Prostate gland (tissue), 2 donors: ENCODE results near the gene KCNJ11. TPM values are rescaled to one million over a fixed set of nuclear protein-coding genes. Genes with fewer than 3 reads are reported as not detected.

ENCODE experiments used
- DNase-seq: peaks from one replicate; pipeline ENCODE4 v3.0.0-alpha.2; 2019; ENCODE audit warnings: low spot score
- H3K27ac ChIP-seq, 2 donors: fragments of 200-600 bp; sonication (generic); 2 replicates each; pipeline ENCODE4 v1.5.1; 2017 to 2019
- H3K27me3 ChIP-seq: fragments of 200-600 bp; sonication (generic); replicated peaks from 2 replicates; pipeline ENCODE4 v1.5.1; 2019; ENCODE audit not compliant: insufficient read depth
- H3K36me3 ChIP-seq, 2 donors: fragments of 200-600 bp; sonication (generic); 1 replicate in 1 of 2; 2 replicates in 1 of 2; pipeline versions ENCODE4 v1.5.1 to v1.8.1; 2017 to 2019
- H3K4me1 ChIP-seq: fragments of 200-600 bp; sonication (generic); replicated peaks from 2 replicates; pipeline ENCODE4 v1.5.1; 2019
- H3K4me3 ChIP-seq, 2 donors: fragments of 200-600 bp; sonication (generic); 2 replicates each; pipeline ENCODE4 v1.5.1; 2017 to 2019
- H3K9me3 ChIP-seq: fragments of 200-600 bp; sonication (generic); 2 replicates; pipeline ENCODE4 v1.5.1; 2017
- POLR2A ChIP-seq: fragments of 450-650 bp; IDR thresholded peaks from one replicate; pipeline ENCODE4 v1.6.1; 2016; ENCODE audit warnings: antibody characterized with exemption, mild to moderate bottlenecking
- POLR2AphosphoS5 ChIP-seq: sonication (generic); formaldehyde crosslinking; IDR thresholded peaks from one replicate; pipeline ENCODE4 v1.6.1; 2017; ENCODE audit warnings: antibody characterized with exemption
- WGBS: methylation state at CpG from one replicate; pipeline ENCODE4 v1.1.5; 2018; 5-methylcytosine and 5-hydroxymethylcytosine counted together
- intact Hi-C: fragments of 100-400 bp; cut with DNase I; formaldehyde crosslinking; loops from one replicate; pipeline ENCODE4 v1.14.2; 2022
- total RNA-seq, 2 donors: library from RNA; depleted of rRNA; stranded (reverse); fragments of >200 nt; gene quantifications; one replicate each; pipeline ENCODE4 v1.1.0, GENCODE V29; 2016
- TF ChIP-seq, protein P1 (sequence below), 4 experiments: fragments of 200-600 bp in 2 of 4; fragments of 450-650 bp in 2 of 4; sonication (generic) in 2 of 4; IDR thresholded peaks; 1 replicate in 3 of 4; 2 replicates in 1 of 4; pipeline ENCODE4 v1.5.1; 2016 to 2019; ENCODE audit warnings: antibody characterized with exemption in 4 of 4, mild to moderate bottlenecking in 2 of 4, moderate library complexity in 2 of 4

KCNJ11 gene
- total RNA-seq, 2 donors from 2014 or later: 5.5 to 10.3 TPM

DNA sequence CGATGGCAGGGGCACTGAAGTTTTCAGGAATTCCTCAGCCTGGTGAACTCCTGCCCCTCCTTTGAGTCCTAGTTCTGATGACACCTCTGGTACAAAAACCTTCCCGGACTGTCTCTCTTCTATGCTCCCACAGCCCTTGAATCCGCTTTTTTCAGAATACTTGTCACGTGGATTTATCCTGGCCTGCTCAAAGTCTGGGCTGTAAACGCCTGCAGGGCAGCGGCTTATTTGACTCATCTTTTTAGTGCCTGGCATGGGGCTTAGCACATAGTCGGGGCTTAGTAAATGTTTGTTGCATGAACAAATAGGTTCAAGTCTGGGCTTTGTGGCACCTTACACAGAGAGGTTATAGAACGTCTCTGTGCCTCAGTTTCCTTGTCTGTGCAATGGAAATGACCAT, 13.4 kb upstream of the KCNJ11 start:
- H3K9me3 ChIP-seq: no peaks in the 10 kb centered on the region
- intact Hi-C loops: no loop called here
- no peak overlapping the region for H3K4me3 ChIP-seq
- H3K27me3 ChIP-seq: no peaks in the 10 kb centered on the region
- H3K36me3 ChIP-seq: no peaks in the 10 kb centered on the region
- H3K27ac ChIP-seq: no peak overlapping the region
- WGBS: 84% methylated on average over 8 of the region's 8 CpGs
- TF ChIP-seq, protein P1, sequence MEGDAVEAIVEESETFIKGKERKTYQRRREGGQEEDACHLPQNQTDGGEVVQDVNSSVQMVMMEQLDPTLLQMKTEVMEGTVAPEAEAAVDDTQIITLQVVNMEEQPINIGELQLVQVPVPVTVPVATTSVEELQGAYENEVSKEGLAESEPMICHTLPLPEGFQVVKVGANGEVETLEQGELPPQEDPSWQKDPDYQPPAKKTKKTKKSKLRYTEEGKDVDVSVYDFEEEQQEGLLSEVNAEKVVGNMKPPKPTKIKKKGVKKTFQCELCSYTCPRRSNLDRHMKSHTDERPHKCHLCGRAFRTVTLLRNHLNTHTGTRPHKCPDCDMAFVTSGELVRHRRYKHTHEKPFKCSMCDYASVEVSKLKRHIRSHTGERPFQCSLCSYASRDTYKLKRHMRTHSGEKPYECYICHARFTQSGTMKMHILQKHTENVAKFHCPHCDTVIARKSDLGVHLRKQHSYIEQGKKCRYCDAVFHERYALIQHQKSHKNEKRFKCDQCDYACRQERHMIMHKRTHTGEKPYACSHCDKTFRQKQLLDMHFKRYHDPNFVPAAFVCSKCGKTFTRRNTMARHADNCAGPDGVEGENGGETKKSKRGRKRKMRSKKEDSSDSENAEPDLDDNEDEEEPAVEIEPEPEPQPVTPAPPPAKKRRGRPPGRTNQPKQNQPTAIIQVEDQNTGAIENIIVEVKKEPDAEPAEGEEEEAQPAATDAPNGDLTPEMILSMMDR (IDR thresholded peaks at IDR 0.05): no peak
- TF ChIP-seq POLR2AphosphoS5 (no peak), POLR2A (no peak)
- H3K4me1 ChIP-seq: peaks cover 4% of the 10 kb centered on the region
- DNase-seq: no peak

DNA sequence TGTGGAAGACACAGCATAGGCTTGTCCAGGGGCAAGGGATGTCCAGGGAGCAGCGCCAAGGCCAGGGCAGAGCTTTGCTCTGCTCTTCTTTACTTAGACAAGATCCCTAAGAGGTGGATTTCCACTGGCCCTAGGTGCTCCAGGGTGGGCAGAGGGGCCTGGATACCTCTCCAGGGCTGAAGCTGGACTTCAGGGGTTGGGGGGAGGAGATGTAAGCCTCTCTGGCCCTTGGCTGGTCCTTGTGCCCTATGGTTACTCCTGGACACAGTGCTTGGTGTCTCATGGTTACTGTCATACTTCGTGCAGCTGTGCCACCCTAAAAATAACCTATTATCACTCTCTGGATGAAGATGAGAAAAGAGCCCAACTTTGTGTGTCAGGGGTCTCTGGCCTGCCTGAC, 12.9 kb upstream of the KCNJ11 start:
- Histone ChIP-seq H3K9me3 (no peaks in the 10 kb centered on the region), H3K27ac (no peak overlapping the region), H3K4me1 (peaks cover 3% of the 10 kb centered on the region), H3K4me3 (no peak overlapping the region), H3K27me3 (no peaks in the 10 kb centered on the region), H3K36me3 (no peaks in the 10 kb centered on the region)
- TF ChIP-seq POLR2A (no peak), POLR2AphosphoS5 (no peak)
- TF ChIP-seq, protein P1 (IDR thresholded peaks at IDR 0.05): no peak
- intact Hi-C loops: no loop called here
- no peak for DNase-seq
- WGBS: 81% methylated on average over 2 of the region's 2 CpGs

DNA sequence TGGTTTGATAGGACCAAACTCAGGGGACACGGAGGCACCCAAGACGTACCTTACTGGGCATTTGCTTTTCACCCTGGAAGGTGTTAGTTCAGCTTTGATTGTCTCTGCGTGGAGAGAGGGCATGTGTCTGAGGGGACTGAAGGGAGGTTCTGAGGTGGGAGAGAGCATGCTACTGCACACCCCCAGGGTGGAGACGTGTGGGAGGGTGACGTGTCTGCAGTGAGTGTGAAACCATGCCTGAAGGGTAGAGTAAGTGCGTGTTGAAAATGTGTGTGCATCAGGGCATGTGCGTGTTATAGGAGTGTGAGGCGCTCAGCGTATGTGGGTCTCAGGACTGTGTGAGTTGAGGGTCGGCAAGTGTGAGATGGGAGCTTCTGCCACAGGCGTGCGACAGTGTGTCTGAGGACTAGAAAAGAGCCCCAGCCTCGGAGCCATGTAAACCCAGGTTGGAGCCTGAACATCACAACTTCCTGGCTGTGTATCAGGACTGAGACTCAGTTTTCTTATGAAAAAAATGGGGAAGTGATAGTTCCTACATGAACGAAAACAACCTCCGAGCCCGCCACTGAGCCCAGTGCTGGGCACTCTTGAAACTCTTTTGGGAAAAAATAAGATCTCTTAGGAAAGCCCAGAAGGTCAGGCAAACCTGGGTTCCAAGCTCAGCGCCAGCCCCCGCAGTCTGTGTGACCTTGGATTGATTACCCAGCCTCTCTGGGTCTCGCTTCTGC, 11.8 kb upstream of the KCNJ11 start:
- Histone ChIP-seq H3K27me3 (no peaks in the 10 kb centered on the region), H3K9me3 (no peaks in the 10 kb centered on the region), H3K4me3 (no peak overlapping the region), H3K4me1 (no peaks in the 10 kb centered on the region), H3K36me3 (no peaks in the 10 kb centered on the region), H3K27ac (no peak overlapping the region)
- 88% methylated on average over 19 of the region's 19 CpGs for WGBS
- intact Hi-C loops: no loop called here
- TF ChIP-seq POLR2AphosphoS5: no peak
- TF ChIP-seq, protein P1 (IDR thresholded peaks at IDR 0.05): no peak
- TF ChIP-seq POLR2A: no peak
- no peak for DNase-seq

GRCh38 chr11:17399236-17399635, 10.8 kb upstream of the KCNJ11 start:
- Histone ChIP-seq H3K4me3 (no peak overlapping the region), H3K36me3 (no peaks in the 10 kb centered on the region), H3K9me3 (no peaks in the 10 kb centered on the region), H3K4me1 (no peaks in the 10 kb centered on the region), H3K27me3 (no peaks in the 10 kb centered on the region), H3K27ac (no peak overlapping the region)
- no peak for DNase-seq
- intact Hi-C loops: no loop called here
- no peak for TF ChIP-seq POLR2AphosphoS5
- no peak for TF ChIP-seq POLR2A
- TF ChIP-seq, protein P1 (IDR thresholded peaks at IDR 0.05): no peak

DNA sequence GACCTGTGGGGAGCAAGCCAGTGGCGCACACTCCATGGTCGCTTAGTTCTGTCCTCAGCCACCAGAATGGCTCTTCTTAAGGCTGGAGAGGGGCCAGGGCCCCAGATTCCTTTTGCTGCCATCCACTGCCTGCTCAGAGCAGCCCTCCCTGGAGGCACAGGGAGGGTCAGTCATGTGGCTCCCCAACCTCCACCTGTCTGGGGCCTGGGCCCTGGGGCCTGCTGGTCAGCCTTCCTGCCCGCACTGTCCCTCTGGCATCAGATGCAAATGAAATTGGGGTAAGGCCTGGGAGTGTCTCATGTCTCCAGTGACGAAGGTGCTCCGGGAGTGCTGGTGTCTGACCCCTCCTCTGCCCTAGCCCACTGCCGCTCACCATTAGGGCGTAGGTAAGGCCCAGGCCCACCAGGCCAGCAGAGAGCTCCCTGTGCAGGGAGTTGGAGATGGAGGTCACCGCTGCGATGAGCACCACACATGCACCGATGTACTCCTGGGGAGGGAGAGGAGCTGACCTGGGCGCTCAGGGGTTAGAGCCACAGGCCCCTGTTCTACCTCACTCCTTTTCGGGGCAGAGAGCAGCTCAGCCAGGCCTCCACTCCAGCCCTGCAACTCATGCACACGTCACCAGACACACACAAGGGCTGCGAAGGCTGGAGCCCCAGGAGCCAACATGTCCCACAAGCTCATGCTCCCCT, 9.0 kb upstream of the KCNJ11 start:
- intact Hi-C loops: no loop called here
- no peak for DNase-seq
- Histone ChIP-seq H3K36me3 (no peaks in the 10 kb centered on the region), H3K4me1 (no peaks in the 10 kb centered on the region), H3K27me3 (no peaks in the 10 kb centered on the region), H3K9me3 (no peaks in the 10 kb centered on the region), H3K4me3 (no peak overlapping the region), H3K27ac (no peak overlapping the region)
- TF ChIP-seq POLR2A (no peak), POLR2AphosphoS5 (no peak)
- TF ChIP-seq, protein P1 (IDR thresholded peaks at IDR 0.05): no peak
- WGBS: 95% methylated on average over 14 of the region's 14 CpGs
